ENCODE measurements around the gene RFWD3.
A peak's percentile ranks its signal among the peaks of the same experiment; 100 is the strongest.

The RFWD3 gene

GRCh38 chr16:74578433-74578832 lies 88.2 kb downstream of the RFWD3 start:
- DNase-seq, result no peak

GRCh38 chr16:74577882-74578366 lies 88.8 kb downstream of the RFWD3 start:
- peak; percentile 76 for DNase-seq

GRCh38 chr16:74575807-74576643 lies 90.7 kb downstream of the RFWD3 start:
- DNase-seq, result no peak

GRCh38 chr16:74575175-74575806 lies 91.4 kb downstream of the RFWD3 start:
- DNase-seq, result no peak

GRCh38 chr16:74574146-74574545 lies 92.5 kb downstream of the RFWD3 start:
- no peak for DNase-seq

GRCh38 chr16:74573622-74574021 lies 93.1 kb downstream of the RFWD3 start:
- DNase-seq, result no peak

Data from fibroblast of skin of right quadriceps (primary cell).